Measurements from ENCODE around the gene HK1. TPM values are rescaled to one million over a fixed set of nuclear protein-coding genes. Genes with fewer than 3 reads are reported as not detected.
A peak's percentile ranks its signal among the peaks of the same experiment; 100 is the strongest.

HK1 gene
- total RNA-seq = 100 to 1,000 TPM; 143 to 149 TPM

DNA sequence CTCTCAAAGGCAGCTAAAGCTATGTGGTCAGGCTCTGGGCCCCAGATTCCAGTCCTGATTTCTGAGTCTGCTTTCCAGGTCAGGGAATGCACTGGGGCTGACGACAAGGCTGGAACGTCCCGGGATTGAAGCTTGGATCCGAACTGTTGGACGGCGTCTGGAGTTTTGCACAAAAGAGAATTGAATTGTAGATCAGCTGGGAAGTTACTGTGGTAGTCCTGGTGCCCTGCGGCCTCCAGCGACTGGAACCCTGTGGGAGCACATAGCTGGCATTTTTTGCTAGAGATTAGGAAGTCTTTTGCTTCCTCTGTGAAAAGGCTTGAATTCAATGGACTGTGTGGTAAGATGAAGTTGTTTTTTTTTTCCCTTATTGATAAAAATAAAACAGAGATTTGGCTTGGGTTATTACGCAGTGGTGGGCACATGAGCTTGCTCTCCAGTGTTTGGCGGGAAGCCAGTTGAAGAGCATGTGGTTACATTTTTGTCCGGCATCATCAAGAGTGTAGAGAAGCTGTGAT is at the start of gene HK1:
HK1 (plus strand) TSS at position 51 of the 518 bp plus-strand sequence.
- ATAC-seq (replicated peaks in 1 of 2) = no peak
- no peaks in the 10 kb centered on the region for H3K36me3 Mint-ChIP-seq (ENCODE audit: insufficient read depth in 2 of 2)
- H3K27me3 Mint-ChIP-seq (ENCODE audit: low read depth) = peaks cover 6% of the 10 kb centered on the region
- H3K9me3 Mint-ChIP-seq = no peaks in the 10 kb centered on the region
- no peak within 1 kb of the TSS for H3K4me3 Mint-ChIP-seq
- H3K27ac Mint-ChIP-seq = no peak within 1 kb of the TSS
- H3K4me1 Mint-ChIP-seq (ENCODE audit: low read depth) = no peaks in the 10 kb centered on the region
- DNase-seq = no peak

DNA sequence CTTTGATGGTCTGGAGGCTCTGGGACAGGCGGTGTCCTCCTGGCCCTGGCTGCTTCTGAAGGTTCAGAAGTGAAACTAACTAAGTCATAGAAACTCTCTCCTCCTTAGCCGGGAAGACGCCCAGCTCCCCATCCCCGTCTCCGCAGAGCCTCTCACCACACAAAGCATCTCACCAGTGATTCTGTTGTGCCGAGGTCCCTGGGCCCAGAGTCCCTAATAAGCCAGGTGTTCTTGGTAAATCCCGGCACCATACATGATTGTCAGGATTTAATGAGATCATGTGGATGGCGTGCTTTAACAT is 48.7 kb upstream of the HK1 start:
- Mint-ChIP-seq H3K27me3 (ENCODE audit: low read depth) (peaks cover 9% of the 10 kb centered on the region), H3K4me1 (ENCODE audit: low read depth) (peaks cover 63% of the 10 kb centered on the region), H3K27ac (peak overlapping the region; percentile 99), H3K4me3 (peak overlapping the region; percentile 82 to 98), H3K36me3 (ENCODE audit: insufficient read depth in 2 of 2) (no peaks in the 10 kb centered on the region), H3K9me3 (no peaks in the 10 kb centered on the region)
- DNase-seq = no peak
- no peak for ATAC-seq (replicated peaks in 1 of 2)

DNA sequence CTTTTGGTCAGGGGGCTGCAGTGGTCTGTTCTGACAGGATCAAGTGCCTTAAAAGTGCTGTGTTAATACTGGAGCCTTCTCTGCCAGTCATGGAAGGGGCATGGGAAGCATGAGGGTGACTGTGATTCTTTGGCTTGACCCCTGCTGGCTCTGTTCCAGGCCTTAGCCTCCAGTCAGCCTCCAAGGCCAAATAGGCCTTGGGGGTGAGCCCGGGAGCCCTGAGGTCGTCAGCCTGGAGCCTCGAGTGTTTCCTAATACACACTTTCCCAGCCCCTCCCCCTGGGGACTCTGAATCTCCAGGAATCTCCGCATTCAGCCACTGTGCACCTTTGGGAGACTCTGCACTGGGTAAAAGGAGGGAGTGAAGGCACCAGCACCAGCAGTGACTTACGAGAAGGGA is 48.2 kb upstream of the HK1 start:
- no peak for DNase-seq
- Mint-ChIP-seq H3K4me3 (peak overlapping the region; percentile 82 to 98), H3K36me3 (ENCODE audit: insufficient read depth in 2 of 2) (no peaks in the 10 kb centered on the region), H3K27ac (peak overlapping the region; percentile 99), H3K27me3 (ENCODE audit: low read depth) (peaks cover 9% of the 10 kb centered on the region), H3K4me1 (ENCODE audit: low read depth) (peaks cover 57% of the 10 kb centered on the region), H3K9me3 (no peaks in the 10 kb centered on the region)
- ATAC-seq (replicated peaks in 1 of 2) = no peak

GRCh38 chr10:69232252-69232651 is 46.0 kb upstream of the HK1 start:
- Mint-ChIP-seq H3K27ac (no peak overlapping the region), H3K9me3 (no peaks in the 10 kb centered on the region), H3K36me3 (ENCODE audit: insufficient read depth in 2 of 2) (no peaks in the 10 kb centered on the region), H3K4me3 (peak overlapping the region in 1 of 2 donors; percentile 70), H3K27me3 (ENCODE audit: low read depth) (peaks cover 9% of the 10 kb centered on the region), H3K4me1 (ENCODE audit: low read depth) (peaks cover 55% of the 10 kb centered on the region)
- DNase-seq = no peak
- ATAC-seq (replicated peaks in 1 of 2) = no peak

DNA sequence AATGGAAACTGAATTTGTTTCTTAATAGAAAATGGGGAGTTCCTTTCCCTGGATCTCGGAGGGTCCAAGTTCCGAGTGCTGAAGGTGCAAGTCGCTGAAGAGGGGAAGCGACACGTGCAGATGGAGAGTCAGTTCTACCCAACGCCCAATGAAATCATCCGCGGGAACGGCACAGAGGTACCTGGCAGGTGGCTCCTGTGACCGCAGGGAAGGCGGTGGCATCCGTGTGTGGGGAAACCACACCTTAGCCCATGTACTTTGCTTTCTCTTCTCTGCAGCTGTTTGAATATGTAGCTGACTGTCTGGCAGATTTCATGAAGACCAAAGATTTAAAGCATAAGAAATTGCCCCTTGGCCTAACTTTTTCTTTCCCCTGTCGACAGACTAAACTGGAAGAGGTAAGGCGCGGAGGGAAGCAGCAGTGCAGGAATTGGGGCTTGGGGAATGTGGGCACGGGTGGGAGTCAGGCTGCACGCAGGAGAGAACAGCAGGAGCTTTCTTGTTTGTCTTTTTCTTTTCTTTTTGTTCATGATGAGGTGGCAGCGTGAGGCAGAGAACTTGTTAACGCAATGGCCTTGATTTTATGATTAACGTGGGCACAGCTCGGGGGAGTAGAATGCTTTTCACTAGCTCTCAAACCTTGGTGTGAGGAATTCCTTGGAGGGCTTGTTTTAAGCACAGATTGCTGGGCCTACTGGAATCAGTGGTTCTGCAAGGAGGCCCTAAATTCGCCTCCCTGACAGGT is 45.4 kb upstream of the HK1 start:
- Mint-ChIP-seq H3K4me1 (ENCODE audit: low read depth) (peaks cover 55% of the 10 kb centered on the region), H3K9me3 (no peaks in the 10 kb centered on the region), H3K4me3 (peak overlapping the region; percentile 29 to 70), H3K36me3 (ENCODE audit: insufficient read depth in 2 of 2) (no peaks in the 10 kb centered on the region), H3K27me3 (ENCODE audit: low read depth) (peaks cover 9% of the 10 kb centered on the region), H3K27ac (no peak overlapping the region)
- DNase-seq (peak in 1 of 2 donors; percentile 14), ATAC-seq (replicated peaks in 1 of 2) (no peak)

DNA sequence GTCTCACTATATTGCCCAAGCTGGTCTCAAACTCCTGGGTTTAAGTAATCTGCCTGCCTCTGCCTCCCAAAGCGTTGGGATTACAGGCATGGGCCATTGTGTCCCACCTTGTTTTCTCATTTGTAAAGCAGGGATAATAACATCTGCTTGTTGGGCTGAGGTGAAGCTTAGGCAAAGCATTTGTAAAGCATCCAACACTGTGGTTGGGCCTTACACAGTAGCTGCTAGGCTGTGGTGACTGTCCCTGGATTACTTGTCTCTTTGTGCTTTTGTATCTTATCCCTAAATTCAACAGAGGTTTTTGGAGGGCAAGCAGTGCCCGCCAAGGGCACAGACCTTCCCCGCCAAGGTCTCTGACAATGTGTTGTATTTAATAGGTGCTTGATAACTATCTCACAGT is 43.8 kb upstream of the HK1 start:
- H3K4me1 Mint-ChIP-seq (ENCODE audit: low read depth) = peaks cover 43% of the 10 kb centered on the region
- H3K9me3 Mint-ChIP-seq = no peaks in the 10 kb centered on the region
- no peaks in the 10 kb centered on the region for H3K36me3 Mint-ChIP-seq (ENCODE audit: insufficient read depth in 2 of 2)
- H3K27me3 Mint-ChIP-seq (ENCODE audit: low read depth) = peaks cover 9% of the 10 kb centered on the region
- H3K4me3 Mint-ChIP-seq = no peak overlapping the region
- DNase-seq (no peak), ATAC-seq (replicated peaks in 1 of 2) (no peak)
- H3K27ac Mint-ChIP-seq = no peak overlapping the region

- H3K9me3 Mint-ChIP-seq = no peaks in the 10 kb centered on the region
- peaks cover 27% of the 10 kb centered on the region for H3K4me1 Mint-ChIP-seq (ENCODE audit: low read depth)
- H3K27ac Mint-ChIP-seq = no peak overlapping the region
- peak; percentile 97 to 98 for ATAC-seq (replicated peaks in 1 of 2)
- H3K36me3 Mint-ChIP-seq (ENCODE audit: insufficient read depth in 2 of 2) = no peaks in the 10 kb centered on the region
- no peak overlapping the region for H3K4me3 Mint-ChIP-seq
- peak; percentile 86 to 91 for DNase-seq
- no peaks in the 10 kb centered on the region for H3K27me3 Mint-ChIP-seq (ENCODE audit: low read depth)
Measured at GRCh38 chr10:69237528-69238159, 40.7 kb upstream of the HK1 start.

DNA sequence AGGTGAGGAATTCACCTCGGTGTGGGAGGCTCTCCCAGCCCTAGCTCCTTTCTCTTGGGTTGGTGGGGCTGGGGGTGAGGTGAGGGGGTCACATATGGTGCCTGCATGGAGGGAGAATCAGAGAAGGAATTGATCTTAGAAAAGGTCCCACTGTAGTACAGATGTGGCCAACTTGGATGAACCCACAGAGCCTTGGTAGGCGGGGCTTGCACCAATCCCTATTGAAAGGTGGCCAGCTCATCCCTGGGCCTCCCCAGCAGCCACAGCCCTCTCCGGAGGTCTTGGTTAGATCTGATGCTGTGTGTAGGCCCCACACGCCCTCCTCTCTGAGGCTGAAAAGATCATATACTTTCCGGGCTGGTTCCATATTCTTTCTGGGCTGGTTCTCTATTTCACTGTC is 39.2 kb upstream of the HK1 start:
- H3K9me3 Mint-ChIP-seq = no peaks in the 10 kb centered on the region
- ATAC-seq (replicated peaks in 1 of 2) (no peak), DNase-seq (no peak)
- H3K27me3 Mint-ChIP-seq (ENCODE audit: low read depth) = no peaks in the 10 kb centered on the region
- no peak overlapping the region for H3K27ac Mint-ChIP-seq
- no peaks in the 10 kb centered on the region for H3K36me3 Mint-ChIP-seq (ENCODE audit: insufficient read depth in 2 of 2)
- no peak overlapping the region for H3K4me3 Mint-ChIP-seq
- H3K4me1 Mint-ChIP-seq (ENCODE audit: low read depth) = peaks cover 19% of the 10 kb centered on the region

DNA sequence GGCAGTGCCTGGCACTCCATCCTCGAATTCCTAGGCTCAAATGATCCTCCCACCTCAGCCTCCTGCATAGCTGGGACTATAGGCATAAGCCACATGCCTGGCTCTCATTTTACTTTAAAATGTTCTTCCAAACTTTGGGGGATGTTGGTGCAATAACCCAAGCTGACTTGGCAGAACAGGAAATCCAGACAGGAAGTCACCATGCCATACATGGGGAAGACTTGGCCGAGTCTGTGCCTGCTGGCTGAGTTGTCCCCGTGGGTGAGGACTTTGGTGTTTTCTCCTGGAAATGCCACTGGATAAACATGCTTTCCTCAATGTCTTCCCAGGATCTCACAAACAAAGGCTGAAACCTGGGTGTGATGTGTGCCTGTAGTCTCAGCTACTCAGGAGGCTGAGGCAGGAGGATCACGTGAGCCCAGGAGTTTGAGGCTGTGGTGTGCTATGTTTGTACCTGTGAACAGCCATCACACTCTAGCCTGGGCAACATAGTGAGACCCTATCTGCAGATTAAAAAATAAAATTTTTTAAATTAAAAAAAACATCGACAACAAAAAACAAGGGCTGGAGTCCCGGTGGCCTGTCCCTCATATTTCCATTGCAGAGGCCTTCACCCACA is 38.4 kb upstream of the HK1 start:
- no peaks in the 10 kb centered on the region for H3K9me3 Mint-ChIP-seq
- no peak for ATAC-seq (replicated peaks in 1 of 2)
- no peak for DNase-seq
- H3K4me3 Mint-ChIP-seq = no peak overlapping the region
- no peaks in the 10 kb centered on the region for H3K27me3 Mint-ChIP-seq (ENCODE audit: low read depth)
- no peaks in the 10 kb centered on the region for H3K36me3 Mint-ChIP-seq (ENCODE audit: insufficient read depth in 2 of 2)
- peaks cover 19% of the 10 kb centered on the region for H3K4me1 Mint-ChIP-seq (ENCODE audit: low read depth)
- no peak overlapping the region for H3K27ac Mint-ChIP-seq

DNA sequence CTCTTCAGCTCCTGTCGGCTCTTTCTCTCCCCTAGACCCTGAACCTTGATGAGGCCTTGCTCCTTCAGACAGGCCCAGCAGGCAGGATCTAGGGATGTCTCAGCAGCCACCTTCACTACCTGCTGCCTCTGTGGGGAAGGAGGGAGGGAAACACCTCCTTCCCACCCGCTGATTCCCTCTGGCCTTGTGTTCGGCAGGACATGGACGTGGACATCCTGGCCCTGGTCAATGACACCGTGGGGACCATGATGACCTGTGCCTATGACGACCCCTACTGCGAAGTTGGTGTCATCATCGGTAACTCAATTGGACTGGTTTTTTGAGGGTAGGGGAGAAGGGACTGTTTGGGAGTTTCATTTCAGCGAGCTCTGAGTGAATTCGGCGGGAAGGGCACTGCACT is 37.8 kb upstream of the HK1 start:
- Mint-ChIP-seq H3K4me3 (no peak overlapping the region), H3K9me3 (no peaks in the 10 kb centered on the region), H3K27me3 (ENCODE audit: low read depth) (no peaks in the 10 kb centered on the region), H3K36me3 (ENCODE audit: insufficient read depth in 2 of 2) (no peaks in the 10 kb centered on the region), H3K27ac (no peak overlapping the region), H3K4me1 (ENCODE audit: low read depth) (peaks cover 19% of the 10 kb centered on the region)
- ATAC-seq (replicated peaks in 1 of 2) (no peak), DNase-seq (no peak)

DNA sequence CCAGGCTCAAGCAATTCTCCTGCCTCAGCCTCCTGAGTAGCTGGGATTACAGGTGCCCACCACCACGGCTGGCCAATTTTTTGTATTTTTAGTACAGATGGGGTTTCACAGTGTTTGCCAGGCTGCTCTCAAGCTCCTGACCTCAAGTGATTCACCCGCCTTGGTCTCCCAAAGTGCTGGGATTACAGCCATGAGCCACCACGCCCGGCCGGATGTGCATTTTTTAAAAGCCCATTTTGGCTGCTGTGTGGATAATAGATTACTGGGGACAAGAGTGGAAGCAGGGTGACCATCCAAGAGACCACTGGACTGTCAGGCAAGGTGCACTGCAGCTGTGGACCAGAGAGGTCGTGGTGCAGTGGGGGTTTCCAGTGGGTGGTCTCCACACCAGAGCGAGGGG is 36.7 kb upstream of the HK1 start:
- Mint-ChIP-seq H3K27ac (no peak overlapping the region), H3K9me3 (no peaks in the 10 kb centered on the region), H3K27me3 (ENCODE audit: low read depth) (no peaks in the 10 kb centered on the region), H3K4me3 (no peak overlapping the region), H3K36me3 (ENCODE audit: insufficient read depth in 2 of 2) (no peaks in the 10 kb centered on the region), H3K4me1 (ENCODE audit: low read depth) (peaks cover 19% of the 10 kb centered on the region)
- DNase-seq = no peak
- no peak for ATAC-seq (replicated peaks in 1 of 2)

GRCh38 chr10:69242040-69242851 is 36.0 kb upstream of the HK1 start:
- Mint-ChIP-seq H3K27ac (no peak overlapping the region), H3K4me1 (ENCODE audit: low read depth) (peaks cover 14% of the 10 kb centered on the region), H3K36me3 (ENCODE audit: insufficient read depth in 2 of 2) (no peaks in the 10 kb centered on the region), H3K4me3 (no peak overlapping the region), H3K27me3 (ENCODE audit: low read depth) (no peaks in the 10 kb centered on the region), H3K9me3 (no peaks in the 10 kb centered on the region)
- no peak for DNase-seq
- no peak for ATAC-seq (replicated peaks in 1 of 2)

DNA sequence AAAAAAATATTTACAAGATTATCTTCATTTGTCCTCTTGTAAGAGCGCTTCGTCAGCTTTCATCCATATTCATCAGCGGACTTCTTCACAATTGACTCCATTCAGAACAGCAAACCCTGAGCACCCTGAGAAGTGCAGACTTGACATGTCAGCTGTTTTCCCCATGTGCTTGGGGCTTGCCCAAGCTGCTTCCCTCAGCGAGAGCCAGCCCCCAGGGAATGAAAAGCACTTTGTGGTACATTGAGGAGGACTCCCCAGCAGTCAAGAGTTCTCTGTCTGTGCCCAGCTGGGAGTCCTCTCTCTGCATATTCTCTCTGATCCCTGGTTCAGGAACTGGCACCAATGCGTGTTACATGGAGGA is 35.5 kb upstream of the HK1 start:
- Mint-ChIP-seq H3K9me3 (no peaks in the 10 kb centered on the region), H3K27ac (no peak overlapping the region), H3K4me1 (ENCODE audit: low read depth) (peaks cover 8% of the 10 kb centered on the region), H3K4me3 (no peak overlapping the region), H3K27me3 (ENCODE audit: low read depth) (no peaks in the 10 kb centered on the region), H3K36me3 (ENCODE audit: insufficient read depth in 2 of 2) (no peaks in the 10 kb centered on the region)
- no peak for DNase-seq
- ATAC-seq (replicated peaks in 1 of 2) = no peak
